LNCaP clone FGC (cell line): Measurements from ENCODE around the gene MYLK2.

Experiments
- DNase-seq: peaks from one replicate; pipeline ENCODE4 v3.0.0-alpha.2; 2011; ENCODE audit warnings: low read depth
- H3K4me3 ChIP-seq: 2 replicates; pipeline ENCODE4 v1.5.1; 2011; ENCODE audit warnings: mild to moderate bottlenecking, low read depth, low read length, control low read depth
- TF ChIP-seq, protein P1 (sequence below): IDR thresholded peaks from 2 replicates; pipeline ENCODE4 v1.5.1; 2012; ENCODE audit warnings: mild to moderate bottlenecking; ENCODE audit not compliant: control insufficient read depth, insufficient read depth; ENCODE audit errors: extremely low read depth

Gene MYLK2

DNA sequence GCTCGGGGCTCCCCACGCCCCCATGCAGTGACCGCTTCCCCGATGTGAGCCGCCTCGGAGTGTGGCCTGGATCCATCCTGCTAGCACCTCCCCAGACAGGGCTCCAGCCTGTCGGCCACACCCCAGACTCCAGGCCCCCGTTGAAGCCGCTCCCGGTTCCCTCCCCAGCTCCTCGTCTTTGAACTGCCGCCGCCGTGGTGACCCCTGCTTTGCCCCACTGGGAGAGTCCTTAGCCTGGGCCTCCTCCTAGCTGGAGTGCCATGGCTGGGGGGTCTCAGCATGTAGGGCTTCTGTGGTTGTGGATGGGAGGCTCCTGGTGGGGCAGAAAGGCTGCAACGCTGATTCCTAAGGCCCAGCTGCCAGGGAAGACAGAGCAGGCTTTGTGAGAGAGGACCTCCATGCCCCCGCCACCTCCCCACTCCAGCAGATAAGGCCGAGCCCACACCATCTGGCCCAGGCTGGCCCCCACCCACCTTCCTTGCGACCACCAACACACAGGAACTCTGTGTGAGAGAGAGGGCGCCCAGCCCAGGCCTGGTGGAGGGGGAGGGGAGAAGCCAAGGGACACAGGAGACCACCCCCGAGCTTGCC lies 14.9 kb downstream of the MYLK2 start:
- TF ChIP-seq, protein P1, sequence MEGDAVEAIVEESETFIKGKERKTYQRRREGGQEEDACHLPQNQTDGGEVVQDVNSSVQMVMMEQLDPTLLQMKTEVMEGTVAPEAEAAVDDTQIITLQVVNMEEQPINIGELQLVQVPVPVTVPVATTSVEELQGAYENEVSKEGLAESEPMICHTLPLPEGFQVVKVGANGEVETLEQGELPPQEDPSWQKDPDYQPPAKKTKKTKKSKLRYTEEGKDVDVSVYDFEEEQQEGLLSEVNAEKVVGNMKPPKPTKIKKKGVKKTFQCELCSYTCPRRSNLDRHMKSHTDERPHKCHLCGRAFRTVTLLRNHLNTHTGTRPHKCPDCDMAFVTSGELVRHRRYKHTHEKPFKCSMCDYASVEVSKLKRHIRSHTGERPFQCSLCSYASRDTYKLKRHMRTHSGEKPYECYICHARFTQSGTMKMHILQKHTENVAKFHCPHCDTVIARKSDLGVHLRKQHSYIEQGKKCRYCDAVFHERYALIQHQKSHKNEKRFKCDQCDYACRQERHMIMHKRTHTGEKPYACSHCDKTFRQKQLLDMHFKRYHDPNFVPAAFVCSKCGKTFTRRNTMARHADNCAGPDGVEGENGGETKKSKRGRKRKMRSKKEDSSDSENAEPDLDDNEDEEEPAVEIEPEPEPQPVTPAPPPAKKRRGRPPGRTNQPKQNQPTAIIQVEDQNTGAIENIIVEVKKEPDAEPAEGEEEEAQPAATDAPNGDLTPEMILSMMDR = no peak
- no peak overlapping the region for H3K4me3 ChIP-seq
- DNase-seq = no peak

GRCh38 chr20:31835554-31835953 lies 16.4 kb downstream of the MYLK2 start:
- DNase-seq = no peak
- no peak overlapping the region for H3K4me3 ChIP-seq
- TF ChIP-seq, protein P1 = no peak

GRCh38 chr20:31835977-31836852 lies 17.1 kb downstream of the MYLK2 start:
- TF ChIP-seq, protein P1 = no peak
- no peak overlapping the region for H3K4me3 ChIP-seq
- DNase-seq = no peak

GRCh38 chr20:31836853-31837608 lies 17.9 kb downstream of the MYLK2 start:
- H3K4me3 ChIP-seq = no peak overlapping the region
- TF ChIP-seq, protein P1 = no peak
- DNase-seq = no peak

GRCh38 chr20:31837896-31838397 lies 18.8 kb downstream of the MYLK2 start:
- TF ChIP-seq, protein P1 = no peak
- DNase-seq = no peak
- no peak overlapping the region for H3K4me3 ChIP-seq

GRCh38 chr20:31838646-31839292 lies 19.6 kb downstream of the MYLK2 start:
- no peak for DNase-seq
- H3K4me3 ChIP-seq = no peak overlapping the region
- TF ChIP-seq, protein P1 = no peak
